ENCODE measurements around the gene LRRC47.
"Not testable (repeated sequence)": the region's sequence is repeated elsewhere in the genome, so short reads cannot be mapped to it uniquely, and the experiment has no call there.

LRRC47 gene

GRCh38 chr1:3771108-3772026 is 24.9 kb downstream of the LRRC47 start:
- DNase-seq, result no peak

GRCh38 chr1:3770047-3770765 is 26.1 kb downstream of the LRRC47 start:
- DNase-seq, result no peak

- no peak for DNase-seq
Observed at GRCh38 chr1:3768811-3769390, 27.4 kb downstream of the LRRC47 start.

GRCh38 chr1:3767328-3767925 is 28.9 kb downstream of the LRRC47 start:
- no peak for DNase-seq

- DNase-seq, result no peak
Observed at GRCh38 chr1:3763351-3764125, 32.8 kb downstream of the LRRC47 start.

- no peak for DNase-seq
Observed at GRCh38 chr1:3762873-3763228, 33.4 kb downstream of the LRRC47 start.

GRCh38 chr1:3762151-3762872 is 34.0 kb downstream of the LRRC47 start:
- no peak for DNase-seq

GRCh38 chr1:3761296-3762010 is 34.8 kb downstream of the LRRC47 start:
- no peak for DNase-seq

GRCh38 chr1:3759796-3760195 is 36.5 kb downstream of the LRRC47 start:
- DNase-seq, result no peak

- no peak for DNase-seq
Observed at GRCh38 chr1:3759164-3759563, 37.1 kb downstream of the LRRC47 start.

GRCh38 chr1:3756394-3756793 is 39.9 kb downstream of the LRRC47 start:
- DNase-seq, result no peak

GRCh38 chr1:3753656-3754454 is 42.4 kb downstream of the LRRC47 start:
- DNase-seq, result no peak

GRCh38 chr1:3752400-3752945 is 43.8 kb downstream of the LRRC47 start, which contains the start of gene CCDC27:
Gene CCDC27, plus strand, starts transcription at chr1:3752450. Its CDS starts 32 bp downstream, at chr1:3752482.
- DNase-seq, result no peak

GRCh38 chr1:3750741-3751140 is 45.6 kb downstream of the LRRC47 start:
- DNase-seq, result no peak

GRCh38 chr1:3749512-3749911 is 46.8 kb downstream of the LRRC47 start:
- DNase-seq, result no peak

- DNase-seq, result not testable (repeated sequence)
Observed at GRCh38 chr1:3748316-3748900, 47.9 kb downstream of the LRRC47 start.

- DNase-seq, result no peak
Observed at GRCh38 chr1:3747903-3748302, 48.4 kb downstream of the LRRC47 start.

- no peak for DNase-seq
Observed at GRCh38 chr1:3747522-3747848, 48.8 kb downstream of the LRRC47 start.

GRCh38 chr1:3746830-3747521 is 49.3 kb downstream of the LRRC47 start:
- DNase-seq, result peak; percentile 85 to 89
